H1 (cell line): Measurements from ENCODE around the gene WDR33. TPM values are rescaled to one million over a fixed set of nuclear protein-coding genes. Genes with fewer than 3 reads are reported as not detected.
A peak's percentile ranks its signal among the peaks of the same experiment; 100 is the strongest.

Experiments
- ATF3 ChIP-seq: IDR thresholded peaks from 2 replicates; pipeline ENCODE4 v1.6.1; 2011; ENCODE audit warnings: low read depth, mild to moderate bottlenecking, low read length; ENCODE audit not compliant: insufficient read depth
- BRCA1 ChIP-seq: IDR thresholded peaks from 2 replicates; pipeline ENCODE4 v1.6.1; 2012; ENCODE audit warnings: low read depth, low read length, improper control_type of control experiment
- CBX5 ChIP-seq: fragments of 300-800, 300-1000 bp; sonication (generic); IDR thresholded peaks from 2 replicates; pipeline ENCODE4 v1.7.1; 2016; ENCODE audit warnings: antibody characterized with exemption, low read length, low read depth
- CREB1 ChIP-seq: IDR thresholded peaks from 2 replicates; pipeline ENCODE4 v1.6.1; 2012; ENCODE audit warnings: inconsistent platforms
- CTCF ChIP-seq, 3 experiments: IDR thresholded peaks; 1 replicate in 2 of 3; 2 replicates in 1 of 3; pipeline versions ENCODE4 v1.5.1 to v1.6.1; 2011; ENCODE audit warnings: low read length in 3 of 3, mild to moderate bottlenecking in 3 of 3, inconsistent platforms in 2 of 3, low read depth in 1 of 3, moderate library complexity in 1 of 3; ENCODE audit not compliant: insufficient read depth in 1 of 3; ENCODE audit errors: control extremely low read depth in 1 of 3
- E2F6 ChIP-seq: IDR thresholded peaks from 2 replicates; pipeline ENCODE4 v1.6.1; 2012; ENCODE audit warnings: inconsistent platforms
- GABPA ChIP-seq: IDR thresholded peaks from 2 replicates; pipeline ENCODE4 v1.6.1; 2011; ENCODE audit warnings: mild to moderate bottlenecking, low read length, moderate library complexity, borderline replicate concordance; ENCODE audit not compliant: insufficient read depth
- GTF2F1 ChIP-seq: IDR thresholded peaks from 2 replicates; pipeline ENCODE4 v1.6.1; 2012; ENCODE audit warnings: low read depth, low read length, improper control_type of control experiment, borderline replicate concordance
- HDAC6 ChIP-seq: IDR thresholded peaks from one replicate; pipeline ENCODE4 v1.7.1; 2012; ENCODE audit warnings: low read depth, mild to moderate bottlenecking, inconsistent platforms, low read length, moderate library complexity
- KDM1A ChIP-seq: fragments of 200-600, 300-600 bp; sonication (generic); IDR thresholded peaks from 2 replicates; pipeline ENCODE4 v1.7.1; 2016; ENCODE audit warnings: mild to moderate bottlenecking, low read length, borderline replicate concordance
- KDM4A ChIP-seq: IDR thresholded peaks from one replicate; pipeline ENCODE4 v1.7.1; 2012; ENCODE audit warnings: low read depth, mild to moderate bottlenecking, moderate library complexity, low read length, inconsistent platforms; ENCODE audit not compliant: severe bottlenecking
- MAX ChIP-seq: IDR thresholded peaks from 2 replicates; pipeline ENCODE4 v1.6.1; 2012; ENCODE audit warnings: inconsistent platforms
- NRF1 ChIP-seq: IDR thresholded peaks from 2 replicates; pipeline ENCODE4 v1.6.1; 2011; ENCODE audit warnings: mild to moderate bottlenecking, low read depth, low read length, improper control_type of control experiment
- POLR2A ChIP-seq, 2 experiments: IDR thresholded peaks; 1 replicate in 1 of 2; 2 replicates in 1 of 2; pipeline ENCODE4 v1.6.1; 2011; ENCODE audit warnings: low read depth in 2 of 2, low read length in 2 of 2, mild to moderate bottlenecking in 2 of 2; ENCODE audit errors: control extremely low read depth in 1 of 2
- POLR2AphosphoS5 ChIP-seq: IDR thresholded peaks from 2 replicates; pipeline ENCODE4 v1.6.1; 2011; ENCODE audit warnings: low read depth, low read length
- RFX5 ChIP-seq: IDR thresholded peaks from 2 replicates; pipeline ENCODE4 v1.6.1; 2011; ENCODE audit warnings: low read depth, low read length, improper control_type of control experiment, borderline replicate concordance
- SAP30 ChIP-seq: fragments of 300-600 bp; sonication (generic); IDR thresholded peaks from 2 replicates; pipeline ENCODE4 v1.7.1; 2012; ENCODE audit warnings: low read length, moderate library complexity, mild to moderate bottlenecking, inconsistent platforms; ENCODE audit not compliant: insufficient read depth, insufficient replicate concordance
- SIN3A ChIP-seq, 2 experiments: IDR thresholded peaks in 1 of 2; conservative IDR thresholded peaks in 1 of 2; 2 replicates each; pipeline ENCODE4 v1.6.1; 2011 to 2012; ENCODE audit warnings: low read length in 2 of 2, improper control_type of control experiment in 1 of 2, low read depth in 1 of 2, mild to moderate bottlenecking in 1 of 2
- SIRT6 ChIP-seq: IDR thresholded peaks from one replicate; pipeline ENCODE4 v1.7.1; 2012; ENCODE audit warnings: low read length, inconsistent platforms
- TCF12 ChIP-seq: IDR thresholded peaks from 2 replicates; pipeline ENCODE4 v1.6.1; 2011; ENCODE audit warnings: low read depth, mild to moderate bottlenecking, low read length
- YY1 ChIP-seq: IDR thresholded peaks from 2 replicates; pipeline ENCODE4 v1.6.1; 2011; ENCODE audit warnings: low read depth, mild to moderate bottlenecking, low read length
- polyA plus RNA-seq, 7 experiments: library from polyadenylated mRNA; depleted of rRNA in 3 of 7; stranded (reverse) in 5 of 7; unstranded in 2 of 7; fragments of >200 nt in 5 of 7; fragments of 200-250 nt in 2 of 7; gene quantifications; 1 replicate in 5 of 7; 2 replicates in 1 of 7; 4 replicates in 1 of 7; pipeline versions ENCODE4 v1.2.1 to v1.2.3, GENCODE V29; 2011 to 2013; ENCODE audit warnings: missing spikeins in 2 of 7, mixed read lengths in 2 of 7
- total RNA-seq: library from RNA; stranded (reverse); fragmentation: NEBNext Ultra II Directional; extraction: Animal tissue kit (Norgen Biotek cat#: 25700); gene quantifications from 2 replicates; pipeline ENCODE4 v1.2.1, GENCODE V29; 2021

The WDR33 gene
- total and polyA plus RNA-seq, 2 of the 8 experiments (the other 6 are each of a cell fraction or from before 2014, with no cell fraction given): 18.1 to 82.7 TPM

GRCh38 chr2:127701193-127701650 is 109.7 kb downstream of the WDR33 start, which contains the start of gene SFT2D3 (continued):
- TF ChIP-seq CTCF (IDR thresholded peaks at IDR 0.05; ENCODE audit: control extremely low read depth in 1 of 3, insufficient read depth in 1 of 3, low read depth in 1 of 3, low read length in 3 of 3) (no peak), HDAC6 (no peak), NRF1 (no peak), ATF3 (no peak), RFX5 (no peak), BRCA1 (no peak), CREB1 (peak; percentile 33; the same call in 1 of the 2 replicates), GABPA (peak; percentile 75; the same call in 1 of the 2 replicates), SIRT6 (no peak), POLR2AphosphoS5 (peak; percentile 96), SIN3A (conservative IDR thresholded peaks at IDR 0.05 in 1 of 2, IDR thresholded peaks at IDR 0.05 in 1 of 2; ENCODE audit: low read depth in 1 of 2, low read length in 2 of 2) (no peak; a peak in 1 of 4 replicates), POLR2A (IDR thresholded peaks at IDR 0.05; ENCODE audit: control extremely low read depth in 1 of 2, low read depth in 2 of 2, low read length in 2 of 2) (peak; percentile 96 to 97), YY1 (peak; percentile 98), GTF2F1 (peak; percentile 81), KDM1A (no peak), MAX (peak; percentile 51), SAP30 (no peak), CBX5 (no peak), KDM4A (peak; percentile 43), E2F6 (no peak; the same call in 1 of the 2 replicates), TCF12 (0 out of 2 replicates have a peak, but pooled peaks have one; percentile 20)
